ENCODE measurements around the gene NELFA.

- no peak for TF ChIP-seq CTCF (conservative IDR thresholded peaks at IDR 0.05 in 1 of 2, IDR thresholded peaks at IDR 0.05 in 1 of 2; ENCODE audit: low read depth in 1 of 2, low read length in 2 of 2)
- no peak for TF ChIP-seq EZH2 (IDR thresholded peaks at IDR 0.05; ENCODE audit: low read length, missing control alignments)
Measured at GRCh38 chr4:2044542-2045517, 36.1 kb upstream of the NELFA start.

All from fibroblast of lung (primary cell).